ENCODE measurements around the gene C1orf159. TPM values are rescaled to one million over a fixed set of nuclear protein-coding genes. Genes with fewer than 3 reads are reported as not detected.
"Not testable (repeated sequence)": the region's sequence is repeated elsewhere in the genome, so short reads cannot be mapped to it uniquely, and the experiment has no call there.

C1orf159 gene
- total RNA-seq, 2 experiments from 2014 or later = 11.1 to 11.3 TPM

GRCh38 chr1:1143636-1144035, 27.7 kb upstream of the C1orf159 start:
- no peaks in the 10 kb centered on the region for H3K9me3 Mint-ChIP-seq
- TF ChIP-seq CTCF (IDR thresholded peaks at IDR 0.05) = no peak
- ChIA-PET CTCF (no interaction called here), POLR2A (no interaction called here)
- Histone ChIP-seq H3K9me3 (ENCODE audit: control insufficient read depth in 1 of 2, insufficient read depth in 1 of 2, low read length in 2 of 2) (no peaks in the 10 kb centered on the region), H3K4me3 (ENCODE audit: low read length) (no peak overlapping the region), H3K36me3 (ENCODE audit: insufficient read depth, low read length) (no peaks in the 10 kb centered on the region), H3K27ac (ENCODE audit: low read depth in 1 of 2, low read length in 2 of 2) (peak overlapping the region; percentile 62 to 77), H3K27me3 (ENCODE audit: control insufficient read depth in 1 of 2, insufficient read depth in 2 of 2, low read length in 2 of 2) (no peaks in the 10 kb centered on the region), H3K4me1 (ENCODE audit: insufficient read depth, low read length) (peaks cover 35% of the 10 kb centered on the region)
- H3K36me3 Mint-ChIP-seq (ENCODE audit: low read depth) = no peaks in the 10 kb centered on the region
- peak overlapping the region; percentile 78 for H3K4me3 Mint-ChIP-seq
- H3K27me3 Mint-ChIP-seq = no peaks in the 10 kb centered on the region
- ATAC-seq (ENCODE audit: poor library complexity) (no peak), DNase-seq (no peak)
- peak overlapping the region; percentile 95 for H3K27ac Mint-ChIP-seq
- H3K4me1 Mint-ChIP-seq (ENCODE audit: low read depth) = peaks cover 7% of the 10 kb centered on the region
- intact Hi-C loops (cut with DNase I, micrococcal nuclease) = no loop called here

- H3K36me3 Mint-ChIP-seq (ENCODE audit: low read depth) = no peaks in the 10 kb centered on the region
- ChIA-PET POLR2A (no interaction called here), CTCF (no interaction called here)
- H3K4me1 Mint-ChIP-seq (ENCODE audit: low read depth) = peaks cover 8% of the 10 kb centered on the region
- H3K4me1 ChIP-seq (ENCODE audit: insufficient read depth, low read length) = peaks cover 43% of the 10 kb centered on the region
- no peak for TF ChIP-seq CTCF (IDR thresholded peaks at IDR 0.05)
- no peak overlapping the region for H3K4me3 ChIP-seq (ENCODE audit: low read length)
- ATAC-seq (ENCODE audit: poor library complexity) (no peak), DNase-seq (no peak)
- H3K27ac Mint-ChIP-seq = no peak overlapping the region
- H3K9me3 ChIP-seq (ENCODE audit: control insufficient read depth in 1 of 2, insufficient read depth in 1 of 2, low read length in 2 of 2) = no peaks in the 10 kb centered on the region
- intact Hi-C loops (cut with DNase I, micrococcal nuclease) = no loop called here
- no peaks in the 10 kb centered on the region for H3K27me3 Mint-ChIP-seq
- H3K9me3 Mint-ChIP-seq = no peaks in the 10 kb centered on the region
- H3K27me3 ChIP-seq (ENCODE audit: control insufficient read depth in 1 of 2, insufficient read depth in 2 of 2, low read length in 2 of 2) = no peaks in the 10 kb centered on the region
- no peak overlapping the region for H3K4me3 Mint-ChIP-seq
- no peak overlapping the region for H3K27ac ChIP-seq (ENCODE audit: low read depth in 1 of 2, low read length in 2 of 2)
- H3K36me3 ChIP-seq (ENCODE audit: insufficient read depth, low read length) = no peaks in the 10 kb centered on the region
These were observed 27.0 kb upstream of the C1orf159 start for GRCh38 chr1:1142844-1143243.

GRCh38 chr1:1142352-1142751, 26.5 kb upstream of the C1orf159 start:
- H3K36me3 ChIP-seq (ENCODE audit: insufficient read depth, low read length); CTCF ChIA-PET; H3K36me3 Mint-ChIP-seq (ENCODE audit: low read depth); H3K4me3 ChIP-seq (ENCODE audit: low read length); DNase-seq; H3K27me3 ChIP-seq (ENCODE audit: control insufficient read depth in 1 of 2, insufficient read depth in 2 of 2, low read length in 2 of 2); H3K27ac ChIP-seq (ENCODE audit: low read depth in 1 of 2, low read length in 2 of 2); H3K4me3 Mint-ChIP-seq; ATAC-seq (ENCODE audit: poor library complexity); intact Hi-C loops (cut with DNase I, micrococcal nuclease); POLR2A ChIA-PET; H3K9me3 Mint-ChIP-seq; H3K27me3 Mint-ChIP-seq; H3K9me3 ChIP-seq (ENCODE audit: control insufficient read depth in 1 of 2, insufficient read depth in 1 of 2, low read length in 2 of 2); H3K27ac Mint-ChIP-seq: not testable (repeated sequence)
- H3K4me1 ChIP-seq (ENCODE audit: insufficient read depth, low read length) = peaks cover 48% of the 10 kb centered on the region
- H3K4me1 Mint-ChIP-seq (ENCODE audit: low read depth) = peaks cover 13% of the 10 kb centered on the region

- DNase-seq (no peak), ATAC-seq (ENCODE audit: poor library complexity) (no peak)
- Mint-ChIP-seq H3K27me3 (no peaks in the 10 kb centered on the region), H3K9me3 (no peaks in the 10 kb centered on the region), H3K4me1 (ENCODE audit: low read depth) (peaks cover 15% of the 10 kb centered on the region), H3K27ac (no peak overlapping the region), H3K4me3 (no peak overlapping the region), H3K36me3 (ENCODE audit: low read depth) (no peaks in the 10 kb centered on the region)
- Histone ChIP-seq H3K9me3 (ENCODE audit: control insufficient read depth in 1 of 2, insufficient read depth in 1 of 2, low read length in 2 of 2) (no peaks in the 10 kb centered on the region), H3K27ac (ENCODE audit: low read depth in 1 of 2, low read length in 2 of 2) (no peak overlapping the region), H3K27me3 (ENCODE audit: control insufficient read depth in 1 of 2, insufficient read depth in 2 of 2, low read length in 2 of 2) (no peaks in the 10 kb centered on the region), H3K4me3 (ENCODE audit: low read length) (no peak overlapping the region), H3K36me3 (ENCODE audit: insufficient read depth, low read length) (no peaks in the 10 kb centered on the region), H3K4me1 (ENCODE audit: insufficient read depth, low read length) (peaks cover 51% of the 10 kb centered on the region)
- CTCF ChIA-PET = no interaction called here
- TF ChIP-seq CTCF (IDR thresholded peaks at IDR 0.05) = no peak
- intact Hi-C loops (cut with DNase I, micrococcal nuclease) = no loop called here
- POLR2A ChIA-PET = no interaction called here
These were observed 26.0 kb upstream of the C1orf159 start for GRCh38 chr1:1141911-1142250.
